ENCODE results near the gene SLC22A17. TPM values are rescaled to one million over a fixed set of nuclear protein-coding genes. Genes with fewer than 3 reads are reported as not detected.

Gene SLC22A17
- total RNA-seq (2016; rRNA removed; fragmentation: Illumina TruSeq; extraction: Trizol) (0.48 and 0.95 TPM in 2 replicates), polyA plus RNA-seq (2011; rRNA removed) (1.1 and 1.8 TPM in 2 replicates), polyA minus RNA-seq (2011; rRNA and poly(A)+ RNA removed; ENCODE audit: low replicate concordance) (3.1 TPM in 1 of 2 replicates, not detected in the other), Bru-seq, nascent RNA (percentile 21 among the genes with signal in this experiment), BruChase-seq, experiment 1, labeled RNA remaining after a 6-hour chase (percentile 23 among the genes with signal in this experiment), BruChase-seq, experiment 2, labeled RNA remaining after a 2-hour chase (percentile 15 among the genes with signal in this experiment)
- total RNA-seq (2016; cell fraction: cytosol; rRNA removed; fragmentation: Illumina TruSeq; extraction: Trizol; ENCODE audit: low read depth) = 0.30 TPM in 1 of 2 replicates, not detected in the other
- 0.21 and 0.91 TPM in 2 replicates for total RNA-seq (2016; cell fraction: insoluble cytoplasmic fraction; rRNA removed; fragmentation: Illumina TruSeq; extraction: Trizol)
- total RNA-seq (2016; cell fraction: membrane; rRNA removed; fragmentation: Illumina TruSeq; extraction: Trizol) = 0.12 and 0.31 TPM in 2 replicates
- 1.2 TPM in 2 replicates for total RNA-seq (2016; cell fraction: nucleus; rRNA removed; fragmentation: Illumina TruSeq; extraction: Trizol)
- 0.69 and 0.98 TPM in 2 replicates for polyA plus RNA-seq (2011; cell fraction: cytosol; rRNA removed)
- polyA plus RNA-seq (2011; cell fraction: nucleus; rRNA removed) = 9.4 and 11.6 TPM in 2 replicates
- 1.7 and 2.3 TPM in 2 replicates for polyA plus RNA-seq (2012)
- 0.12 and 0.14 TPM in 2 replicates for polyA plus RNA-seq (2016; cell fraction: cytosol; fragmentation: Illumina TruSeq; extraction: Trizol; ENCODE audit: low read depth)
- polyA plus RNA-seq (2016; cell fraction: insoluble cytoplasmic fraction; fragmentation: Illumina TruSeq; extraction: Trizol; ENCODE audit: low read depth) = 0.27 and 0.67 TPM in 2 replicates
- 0.16 and 0.19 TPM in 2 replicates for polyA plus RNA-seq (2016; cell fraction: membrane; fragmentation: Illumina TruSeq; extraction: Trizol; ENCODE audit: low read depth)
- 3.6 and 3.8 TPM in 2 replicates for polyA plus RNA-seq (2016; cell fraction: nucleus; fragmentation: Illumina TruSeq; extraction: Trizol; ENCODE audit: insufficient read depth, low read depth)
- polyA minus RNA-seq (2011; cell fraction: cytosol; rRNA and poly(A)+ RNA removed) = 0.59 and 1.5 TPM in 2 replicates
- 0.99 and 1.9 TPM in 2 replicates for polyA minus RNA-seq (2011; cell fraction: nucleus; rRNA and poly(A)+ RNA removed)
- long read RNA-seq, experiment 1, partial matches to known transcripts = 0 of 2 reads
- long read RNA-seq, experiment 1, other reads (novel, unspliced or antisense) = 1 of 2 reads
- long read RNA-seq, experiment 2, partial matches to known transcripts = 0 of 3 reads
- long read RNA-seq, experiment 2, other reads (novel, unspliced or antisense) = 1 of 3 reads

DNA sequence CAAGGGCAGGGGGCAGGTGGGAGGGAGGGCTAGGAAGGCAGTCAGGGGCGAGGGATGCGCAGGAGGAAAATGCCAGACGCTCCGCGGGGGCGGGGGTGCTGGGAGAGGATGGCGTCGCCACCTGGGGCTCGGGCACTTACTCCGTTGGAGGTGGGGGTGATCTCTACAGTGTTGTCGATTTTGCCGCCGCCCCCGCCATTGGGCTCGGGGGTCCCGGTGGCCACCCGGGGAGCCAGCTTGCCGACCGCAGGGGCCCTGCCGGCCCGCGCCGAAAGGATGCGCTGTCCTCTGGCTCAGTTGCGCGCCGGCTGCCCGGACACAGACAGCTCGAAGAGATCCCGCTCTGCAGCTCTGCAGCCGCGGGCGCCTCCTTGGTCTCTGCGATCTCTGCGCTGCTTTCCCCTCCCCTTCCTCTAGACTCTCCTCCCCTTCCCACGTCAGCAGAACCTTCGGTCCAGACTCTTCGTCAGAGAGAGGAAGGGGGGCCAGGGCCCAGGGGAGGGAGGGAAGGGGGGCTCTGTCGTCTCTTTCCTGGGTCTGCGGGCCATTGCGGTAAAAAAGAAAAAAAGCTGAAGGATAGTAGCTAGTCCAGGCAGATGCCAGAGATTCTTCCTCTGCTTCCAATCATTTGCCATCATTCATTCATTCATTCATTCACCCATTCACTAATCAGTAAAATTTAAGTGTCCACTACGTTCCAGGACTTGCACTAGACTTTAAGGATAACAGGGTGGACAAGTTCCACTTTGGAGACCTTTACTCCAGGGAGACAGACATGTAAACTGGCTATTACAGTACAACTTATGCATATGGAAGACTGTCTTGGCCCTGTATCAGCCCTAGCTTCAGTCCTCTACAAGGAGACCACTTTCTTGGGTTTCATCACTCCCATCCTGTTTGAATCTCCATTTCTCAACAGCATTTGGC is at the start of gene SLC22A17:
SLC22A17 (minus strand) TSS at position 382 of the 927 bp plus-strand sequence.
- H3K4me3 ChIP-seq (replicated peaks in 1 of 3; ENCODE audit: insufficient read depth in 1 of 3, low read depth in 2 of 3, low read length in 3 of 3) = peak within 1 kb of the TSS; percentile 22 to 64 (median 30); a peak in 4 of 6 replicates
- BruUV-seq (replicated peaks) = no TSS peak
- no peak within 1 kb of the TSS for H2AFZ ChIP-seq (ENCODE audit: low read length)
- H3K79me2 ChIP-seq (ENCODE audit: insufficient read depth, low read length) = no peaks in the 10 kb centered on the region
- no peaks in the 10 kb centered on the region for H4K20me1 ChIP-seq (ENCODE audit: insufficient read depth, low read length)
- peaks cover 29 to 91% of the 10 kb centered on the region in 2 experiments for H3K27me3 ChIP-seq (ENCODE audit: control insufficient read depth in 1 of 2, insufficient read depth in 2 of 2, low read length in 2 of 2)
- FAIRE-seq = no peak
- CTCF ChIA-PET (ENCODE audit: low intra/inter-chr PET ratio, low total read pairs) = no interaction called here
- H3K9ac ChIP-seq (ENCODE audit: insufficient read depth, low read depth, low read length) = no peak within 1 kb of the TSS
- no peak within 1 kb of the TSS for H3K27ac ChIP-seq (ENCODE audit: extremely low read length, insufficient read depth, low read length)
- H3K4me1 ChIP-seq (ENCODE audit: insufficient read depth, low read length) = no peaks in the 10 kb centered on the region
- H3K4me2 ChIP-seq (ENCODE audit: low read depth, low read length) = peak within 1 kb of the TSS; percentile 64
- peak; percentile 80 for ATAC-seq
- 13% methylated on average over 42 of the region's 42 CpGs for WGBS (ENCODE audit: low lambda C conversion rate)
- in situ Hi-C loops (cut with HindIII; ENCODE audit: extremely low pct_ligation_motif_present, low pct_unique_long_range_greater_than_20kb) (no loop called here), intact Hi-C loops (cut with micrococcal nuclease; ENCODE audit: unreplicated experiment) (no loop called here)
- DNase-seq (ENCODE audit: low spot score) = peak; percentile 45
- H3K9me3 ChIP-seq (ENCODE audit: low read length) = no peaks in the 10 kb centered on the region
- H3K36me3 ChIP-seq (replicated peaks in 1 of 2; ENCODE audit: control insufficient read depth in 1 of 2, insufficient read depth in 2 of 2, low read length in 2 of 2) = no peaks in the 10 kb centered on the region
- POLR2A ChIA-PET = interaction anchor here (1.0 to 3.4 kb wide), 2 partner anchors 32 to 67 kb away, joined by 3 to 15 read pairs; partner anchors contain the start of genes HOMEZ and PABPN1
- TF ChIP-seq ZNF772 (CRISPR knock-in tag; IDR thresholded peaks at IDR 0.05) (no peak; the same call in 1 of the 2 replicates), CENPX (CRISPR knock-in tag; IDR thresholded peaks at IDR 0.05) (no peak), AHR (CRISPR knock-in tag; IDR thresholded peaks at IDR 0.05) (no peak), NFKBIZ (CRISPR knock-in tag; IDR thresholded peaks at IDR 0.05) (0 out of 2 replicates have a peak, but pooled peaks have one; percentile 40)
- TF ChIP-seq, protein P1, sequence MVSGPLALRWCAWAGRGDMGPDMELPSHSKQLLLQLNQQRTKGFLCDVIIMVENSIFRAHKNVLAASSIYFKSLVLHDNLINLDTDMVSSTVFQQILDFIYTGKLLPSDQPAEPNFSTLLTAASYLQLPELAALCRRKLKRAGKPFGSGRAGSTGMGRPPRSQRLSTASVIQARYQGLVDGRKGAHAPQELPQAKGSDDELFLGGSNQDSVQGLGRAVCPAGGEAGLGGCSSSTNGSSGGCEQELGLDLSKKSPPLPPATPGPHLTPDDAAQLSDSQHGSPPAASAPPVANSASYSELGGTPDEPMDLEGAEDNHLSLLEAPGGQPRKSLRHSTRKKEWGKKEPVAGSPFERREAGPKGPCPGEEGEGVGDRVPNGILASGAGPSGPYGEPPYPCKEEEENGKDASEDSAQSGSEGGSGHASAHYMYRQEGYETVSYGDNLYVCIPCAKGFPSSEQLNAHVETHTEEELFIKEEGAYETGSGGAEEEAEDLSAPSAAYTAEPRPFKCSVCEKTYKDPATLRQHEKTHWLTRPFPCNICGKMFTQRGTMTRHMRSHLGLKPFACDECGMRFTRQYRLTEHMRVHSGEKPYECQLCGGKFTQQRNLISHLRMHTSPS (CRISPR knock-in tag; IDR thresholded peaks at IDR 0.05; ENCODE audit: low read depth) = no peak
- TF ChIP-seq, protein P2, sequence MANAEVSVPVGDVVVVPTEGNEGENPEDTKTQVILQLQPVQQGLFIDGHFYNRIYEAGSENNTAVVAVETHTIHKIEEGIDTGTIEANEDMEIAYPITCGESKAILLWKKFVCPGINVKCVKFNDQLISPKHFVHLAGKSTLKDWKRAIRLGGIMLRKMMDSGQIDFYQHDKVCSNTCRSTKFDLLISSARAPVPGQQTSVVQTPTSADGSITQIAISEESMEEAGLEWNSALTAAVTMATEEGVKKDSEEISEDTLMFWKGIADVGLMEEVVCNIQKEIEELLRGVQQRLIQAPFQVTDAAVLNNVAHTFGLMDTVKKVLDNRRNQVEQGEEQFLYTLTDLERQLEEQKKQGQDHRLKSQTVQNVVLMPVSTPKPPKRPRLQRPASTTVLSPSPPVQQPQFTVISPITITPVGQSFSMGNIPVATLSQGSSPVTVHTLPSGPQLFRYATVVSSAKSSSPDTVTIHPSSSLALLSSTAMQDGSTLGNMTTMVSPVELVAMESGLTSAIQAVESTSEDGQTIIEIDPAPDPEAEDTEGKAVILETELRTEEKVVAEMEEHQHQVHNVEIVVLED (CRISPR knock-in tag; IDR thresholded peaks at IDR 0.05; ENCODE audit: borderline replicate concordance) = no peak
- TF ChIP-seq, protein P3, sequence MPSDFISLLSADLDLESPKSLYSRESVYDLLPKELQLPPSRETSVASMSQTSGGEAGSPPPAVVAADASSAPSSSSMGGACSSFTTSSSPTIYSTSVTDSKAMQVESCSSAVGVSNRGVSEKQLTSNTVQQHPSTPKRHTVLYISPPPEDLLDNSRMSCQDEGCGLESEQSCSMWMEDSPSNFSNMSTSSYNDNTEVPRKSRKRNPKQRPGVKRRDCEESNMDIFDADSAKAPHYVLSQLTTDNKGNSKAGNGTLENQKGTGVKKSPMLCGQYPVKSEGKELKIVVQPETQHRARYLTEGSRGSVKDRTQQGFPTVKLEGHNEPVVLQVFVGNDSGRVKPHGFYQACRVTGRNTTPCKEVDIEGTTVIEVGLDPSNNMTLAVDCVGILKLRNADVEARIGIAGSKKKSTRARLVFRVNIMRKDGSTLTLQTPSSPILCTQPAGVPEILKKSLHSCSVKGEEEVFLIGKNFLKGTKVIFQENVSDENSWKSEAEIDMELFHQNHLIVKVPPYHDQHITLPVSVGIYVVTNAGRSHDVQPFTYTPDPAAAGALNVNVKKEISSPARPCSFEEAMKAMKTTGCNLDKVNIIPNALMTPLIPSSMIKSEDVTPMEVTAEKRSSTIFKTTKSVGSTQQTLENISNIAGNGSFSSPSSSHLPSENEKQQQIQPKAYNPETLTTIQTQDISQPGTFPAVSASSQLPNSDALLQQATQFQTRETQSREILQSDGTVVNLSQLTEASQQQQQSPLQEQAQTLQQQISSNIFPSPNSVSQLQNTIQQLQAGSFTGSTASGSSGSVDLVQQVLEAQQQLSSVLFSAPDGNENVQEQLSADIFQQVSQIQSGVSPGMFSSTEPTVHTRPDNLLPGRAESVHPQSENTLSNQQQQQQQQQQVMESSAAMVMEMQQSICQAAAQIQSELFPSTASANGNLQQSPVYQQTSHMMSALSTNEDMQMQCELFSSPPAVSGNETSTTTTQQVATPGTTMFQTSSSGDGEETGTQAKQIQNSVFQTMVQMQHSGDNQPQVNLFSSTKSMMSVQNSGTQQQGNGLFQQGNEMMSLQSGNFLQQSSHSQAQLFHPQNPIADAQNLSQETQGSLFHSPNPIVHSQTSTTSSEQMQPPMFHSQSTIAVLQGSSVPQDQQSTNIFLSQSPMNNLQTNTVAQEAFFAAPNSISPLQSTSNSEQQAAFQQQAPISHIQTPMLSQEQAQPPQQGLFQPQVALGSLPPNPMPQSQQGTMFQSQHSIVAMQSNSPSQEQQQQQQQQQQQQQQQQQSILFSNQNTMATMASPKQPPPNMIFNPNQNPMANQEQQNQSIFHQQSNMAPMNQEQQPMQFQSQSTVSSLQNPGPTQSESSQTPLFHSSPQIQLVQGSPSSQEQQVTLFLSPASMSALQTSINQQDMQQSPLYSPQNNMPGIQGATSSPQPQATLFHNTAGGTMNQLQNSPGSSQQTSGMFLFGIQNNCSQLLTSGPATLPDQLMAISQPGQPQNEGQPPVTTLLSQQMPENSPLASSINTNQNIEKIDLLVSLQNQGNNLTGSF (CRISPR knock-in tag; IDR thresholded peaks at IDR 0.05) = no peak
